SK-N-SH treated with all-trans-retinoic acid at 6 μM for 48 hours (cell line): Measurements from ENCODE around the gene NACC1.

Experiments used
- ATAC-seq: fragments of 200-7000 bp; cut with Tn5 transposase; 3 replicates; pipeline ENCODE4 v1.9.1; 2020; ENCODE audit warnings: mild to moderate bottlenecking, moderate library complexity
- ARNTL ChIP-seq: fragments of 450-650 bp; formaldehyde crosslinking; IDR thresholded peaks from 2 replicates; pipeline ENCODE4 v1.5.0; 2020; ENCODE audit warnings: low read depth, mild to moderate bottlenecking, moderate library complexity, borderline replicate concordance
- BACH2 ChIP-seq: fragments of 250-450 bp; sonication (Bioruptor Pico); IDR thresholded peaks from 2 replicates; pipeline ENCODE4 v1.9.0; 2021; ENCODE audit warnings: mild to moderate bottlenecking, borderline replicate concordance
- CSDC2 ChIP-seq: fragments of 250-450 bp; sonication (Bioruptor Pico); IDR thresholded peaks from 2 replicates; pipeline ENCODE4 v1.5.0; 2020; ENCODE audit warnings: mild to moderate bottlenecking, moderate library complexity
- ESRRG ChIP-seq: fragments of 250-450 bp; sonication (Bioruptor Pico); IDR thresholded peaks from 2 replicates; pipeline ENCODE4 v1.6.1; 2021; ENCODE audit warnings: mild to moderate bottlenecking
- ISL1 ChIP-seq: fragments of 250-450 bp; sonication (Bioruptor Pico); IDR thresholded peaks from 2 replicates; pipeline ENCODE4 v2.1.2; 2022; ENCODE audit warnings: mild to moderate bottlenecking, moderate library complexity
- RARB ChIP-seq: fragments of 250-450 bp; sonication (Bioruptor Pico); IDR thresholded peaks from 2 replicates; pipeline ENCODE4 v1.8.0; 2021; ENCODE audit warnings: mild to moderate bottlenecking, moderate library complexity
- SNAI2 ChIP-seq: fragments of 250-450 bp; sonication (Bioruptor Pico); IDR thresholded peaks from 2 replicates; pipeline ENCODE4 v1.5.0; 2020; ENCODE audit warnings: mild to moderate bottlenecking, moderate library complexity
- TCF4 ChIP-seq: fragments of 250-450 bp; sonication (Bioruptor Pico); IDR thresholded peaks from 2 replicates; pipeline ENCODE4 v1.8.0; 2021; ENCODE audit warnings: mild to moderate bottlenecking, moderate library complexity, borderline replicate concordance
- ZC3H10 ChIP-seq: fragments of 250-450 bp; sonication (Bioruptor Pico); IDR thresholded peaks from 2 replicates; pipeline ENCODE4 v1.5.1; 2021; ENCODE audit warnings: mild to moderate bottlenecking, moderate library complexity
- ZFP3 ChIP-seq: fragments of 250-450 bp; sonication (Bioruptor Pico); IDR thresholded peaks from 2 replicates; pipeline ENCODE4 v1.5.0; 2020; ENCODE audit warnings: mild to moderate bottlenecking, moderate library complexity
- ZNF565 ChIP-seq: fragments of 450-650 bp; formaldehyde crosslinking; conservative IDR thresholded peaks from 2 replicates; pipeline ENCODE4 v1.5.0; 2020; ENCODE audit warnings: low read depth, mild to moderate bottlenecking, moderate library complexity
- ZNF8 ChIP-seq: fragments of 450-650 bp; formaldehyde crosslinking; IDR thresholded peaks from 2 replicates; pipeline ENCODE4 v1.5.0; 2020; ENCODE audit warnings: mild to moderate bottlenecking, moderate library complexity
- TF ChIP-seq, protein P1 (sequence below): fragments of 250-450 bp; sonication (Bioruptor Pico); IDR thresholded peaks from 2 replicates; pipeline ENCODE4 v1.5.0; 2020; ENCODE audit warnings: mild to moderate bottlenecking, moderate library complexity
- TF ChIP-seq, protein P2 (sequence below): fragments of 250-450 bp; sonication (Bioruptor Pico); IDR thresholded peaks from 2 replicates; pipeline ENCODE4 v1.8.0; 2020; ENCODE audit warnings: mild to moderate bottlenecking, moderate library complexity, borderline replicate concordance
- TF ChIP-seq, protein P3 (sequence below): fragments of 250-450 bp; sonication (Bioruptor Pico); IDR thresholded peaks from 2 replicates; pipeline ENCODE4 v1.8.0; 2021; ENCODE audit warnings: low read depth, mild to moderate bottlenecking, moderate library complexity, borderline replicate concordance
- TF ChIP-seq, protein P4 (sequence below): fragments of 250-450 bp; sonication (Bioruptor Pico); IDR thresholded peaks from 2 replicates; pipeline ENCODE4 v1.5.1; 2021; ENCODE audit warnings: mild to moderate bottlenecking, moderate library complexity

The NACC1 gene

DNA sequence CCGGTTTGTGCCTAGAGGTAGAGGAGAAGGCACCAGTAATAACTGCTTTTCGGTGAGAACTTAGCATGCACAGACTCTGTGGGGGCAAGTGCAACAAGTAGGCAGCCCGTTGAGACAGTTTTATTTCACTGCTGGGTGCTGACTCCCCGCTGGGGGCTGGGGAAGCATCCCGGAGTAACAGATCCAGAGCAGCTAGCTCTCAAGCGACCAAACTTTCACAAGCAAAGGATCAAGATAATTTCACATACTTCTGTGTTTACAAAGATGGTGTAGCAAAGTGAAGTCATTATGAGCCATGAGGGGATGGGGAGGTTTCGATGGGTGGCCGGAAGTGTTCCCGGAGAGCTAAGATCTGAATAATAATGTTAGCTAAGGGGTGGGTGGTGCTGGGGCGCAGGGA lies 2.8 kb downstream of the NACC1 start:
- ATAC-seq: no peak
- TF ChIP-seq RARB (no peak), ZNF565 (CRISPR knock-in tag) (no peak), ZFP3 (no peak), TCF4 (CRISPR knock-in tag) (no peak), ZNF8 (CRISPR knock-in tag) (no peak), BACH2 (no peak), ESRRG (CRISPR knock-in tag) (no peak), SNAI2 (CRISPR knock-in tag) (no peak)
- TF ChIP-seq, protein P1, sequence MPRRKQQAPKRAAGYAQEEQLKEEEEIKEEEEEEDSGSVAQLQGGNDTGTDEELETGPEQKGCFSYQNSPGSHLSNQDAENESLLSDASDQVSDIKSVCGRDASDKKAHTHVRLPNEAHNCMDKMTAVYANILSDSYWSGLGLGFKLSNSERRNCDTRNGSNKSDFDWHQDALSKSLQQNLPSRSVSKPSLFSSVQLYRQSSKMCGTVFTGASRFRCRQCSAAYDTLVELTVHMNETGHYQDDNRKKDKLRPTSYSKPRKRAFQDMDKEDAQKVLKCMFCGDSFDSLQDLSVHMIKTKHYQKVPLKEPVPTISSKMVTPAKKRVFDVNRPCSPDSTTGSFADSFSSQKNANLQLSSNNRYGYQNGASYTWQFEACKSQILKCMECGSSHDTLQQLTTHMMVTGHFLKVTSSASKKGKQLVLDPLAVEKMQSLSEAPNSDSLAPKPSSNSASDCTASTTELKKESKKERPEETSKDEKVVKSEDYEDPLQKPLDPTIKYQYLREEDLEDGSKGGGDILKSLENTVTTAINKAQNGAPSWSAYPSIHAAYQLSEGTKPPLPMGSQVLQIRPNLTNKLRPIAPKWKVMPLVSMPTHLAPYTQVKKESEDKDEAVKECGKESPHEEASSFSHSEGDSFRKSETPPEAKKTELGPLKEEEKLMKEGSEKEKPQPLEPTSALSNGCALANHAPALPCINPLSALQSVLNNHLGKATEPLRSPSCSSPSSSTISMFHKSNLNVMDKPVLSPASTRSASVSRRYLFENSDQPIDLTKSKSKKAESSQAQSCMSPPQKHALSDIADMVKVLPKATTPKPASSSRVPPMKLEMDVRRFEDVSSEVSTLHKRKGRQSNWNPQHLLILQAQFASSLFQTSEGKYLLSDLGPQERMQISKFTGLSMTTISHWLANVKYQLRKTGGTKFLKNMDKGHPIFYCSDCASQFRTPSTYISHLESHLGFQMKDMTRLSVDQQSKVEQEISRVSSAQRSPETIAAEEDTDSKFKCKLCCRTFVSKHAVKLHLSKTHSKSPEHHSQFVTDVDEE: no peak
- TF ChIP-seq, protein P2, sequence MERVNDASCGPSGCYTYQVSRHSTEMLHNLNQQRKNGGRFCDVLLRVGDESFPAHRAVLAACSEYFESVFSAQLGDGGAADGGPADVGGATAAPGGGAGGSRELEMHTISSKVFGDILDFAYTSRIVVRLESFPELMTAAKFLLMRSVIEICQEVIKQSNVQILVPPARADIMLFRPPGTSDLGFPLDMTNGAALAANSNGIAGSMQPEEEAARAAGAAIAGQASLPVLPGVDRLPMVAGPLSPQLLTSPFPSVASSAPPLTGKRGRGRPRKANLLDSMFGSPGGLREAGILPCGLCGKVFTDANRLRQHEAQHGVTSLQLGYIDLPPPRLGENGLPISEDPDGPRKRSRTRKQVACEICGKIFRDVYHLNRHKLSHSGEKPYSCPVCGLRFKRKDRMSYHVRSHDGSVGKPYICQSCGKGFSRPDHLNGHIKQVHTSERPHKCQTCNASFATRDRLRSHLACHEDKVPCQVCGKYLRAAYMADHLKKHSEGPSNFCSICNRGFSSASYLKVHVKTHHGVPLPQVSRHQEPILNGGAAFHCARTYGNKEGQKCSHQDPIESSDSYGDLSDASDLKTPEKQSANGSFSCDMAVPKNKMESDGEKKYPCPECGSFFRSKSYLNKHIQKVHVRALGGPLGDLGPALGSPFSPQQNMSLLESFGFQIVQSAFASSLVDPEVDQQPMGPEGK: no peak
- TF ChIP-seq, protein P3, sequence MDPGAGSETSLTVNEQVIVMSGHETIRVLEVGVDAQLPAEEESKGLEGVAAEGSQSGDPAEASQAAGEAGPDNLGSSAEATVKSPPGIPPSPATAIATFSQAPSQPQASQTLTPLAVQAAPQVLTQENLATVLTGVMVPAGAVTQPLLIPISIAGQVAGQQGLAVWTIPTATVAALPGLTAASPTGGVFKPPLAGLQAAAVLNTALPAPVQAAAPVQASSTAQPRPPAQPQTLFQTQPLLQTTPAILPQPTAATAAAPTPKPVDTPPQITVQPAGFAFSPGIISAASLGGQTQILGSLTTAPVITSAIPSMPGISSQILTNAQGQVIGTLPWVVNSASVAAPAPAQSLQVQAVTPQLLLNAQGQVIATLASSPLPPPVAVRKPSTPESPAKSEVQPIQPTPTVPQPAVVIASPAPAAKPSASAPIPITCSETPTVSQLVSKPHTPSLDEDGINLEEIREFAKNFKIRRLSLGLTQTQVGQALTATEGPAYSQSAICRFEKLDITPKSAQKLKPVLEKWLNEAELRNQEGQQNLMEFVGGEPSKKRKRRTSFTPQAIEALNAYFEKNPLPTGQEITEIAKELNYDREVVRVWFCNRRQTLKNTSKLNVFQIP (CRISPR knock-in tag): no peak

DNA sequence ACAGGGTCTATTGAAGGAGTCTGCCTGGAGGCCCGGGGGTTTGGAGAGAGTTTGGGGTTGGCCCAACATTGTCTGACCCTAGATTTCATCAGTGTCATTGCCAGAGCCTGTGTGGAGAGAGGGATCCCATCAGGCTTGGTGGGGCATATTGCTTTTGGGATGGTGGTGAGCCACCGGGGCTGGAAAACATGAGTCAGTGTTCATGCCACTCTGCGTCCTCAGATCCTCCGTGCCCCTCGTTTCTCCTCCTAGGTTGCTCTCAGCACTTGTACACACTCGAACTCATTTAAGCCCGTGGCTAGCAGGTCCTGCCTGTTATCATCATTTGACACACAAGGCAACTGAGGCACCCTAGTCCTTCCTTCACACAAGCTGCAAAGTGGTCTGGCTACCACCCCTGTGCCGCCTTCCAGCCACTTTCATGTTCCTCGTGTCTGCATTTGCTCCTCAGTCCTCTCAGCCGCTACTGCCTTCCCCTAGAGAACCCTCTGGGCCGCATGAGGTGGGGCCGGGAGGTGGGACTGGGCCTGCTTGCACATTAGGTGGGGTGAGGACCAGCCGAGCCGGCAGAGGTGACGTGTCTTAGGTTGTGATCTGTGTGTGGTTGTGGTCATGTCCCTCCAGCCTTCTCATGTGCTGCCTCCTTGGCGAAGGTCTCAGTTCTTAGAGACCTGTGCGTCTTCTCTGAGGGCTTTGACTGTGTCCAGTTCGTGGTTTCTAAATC lies 3.6 kb downstream of the NACC1 start:
- no peak for ATAC-seq
- TF ChIP-seq ARNTL (CRISPR knock-in tag): no peak
- TF ChIP-seq ZC3H10 (CRISPR knock-in tag): no peak
- TF ChIP-seq ZNF8 (CRISPR knock-in tag): no peak
- TF ChIP-seq CSDC2: no peak
- TF ChIP-seq, protein P1: no peak
- no peak for TF ChIP-seq ISL1 (CRISPR knock-in tag)
- TF ChIP-seq, all 23 proteins: peak for 0

DNA sequence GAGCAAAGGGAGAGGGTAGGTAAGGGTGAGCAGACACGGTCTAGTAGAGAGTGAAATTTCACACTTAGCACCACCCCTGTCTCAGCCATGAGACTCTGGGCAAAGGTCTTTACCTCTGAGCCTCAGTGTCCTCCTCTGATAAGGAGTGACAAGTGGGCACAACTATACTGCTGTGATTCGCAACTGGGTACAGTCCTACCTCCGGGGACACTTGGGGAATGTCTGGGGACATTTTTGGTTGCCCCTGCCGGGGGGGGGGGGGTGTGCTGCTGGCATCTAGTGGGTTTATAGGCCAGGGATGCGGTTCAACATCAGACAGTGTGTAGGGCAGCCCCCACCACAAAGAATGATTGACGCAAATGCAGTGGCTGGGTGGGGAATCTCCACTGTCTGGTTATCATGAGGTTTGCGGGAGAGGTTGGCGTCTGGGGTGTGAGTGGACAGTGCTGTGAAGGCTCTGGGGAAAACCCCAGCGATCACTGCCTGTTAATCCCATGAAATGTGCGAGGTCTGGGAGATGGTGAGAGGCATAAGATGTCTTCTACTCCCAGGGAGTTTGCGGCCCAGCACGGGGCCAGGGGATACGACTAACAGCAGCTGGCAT lies 4.3 kb downstream of the NACC1 start:
- TF ChIP-seq, protein P4, sequence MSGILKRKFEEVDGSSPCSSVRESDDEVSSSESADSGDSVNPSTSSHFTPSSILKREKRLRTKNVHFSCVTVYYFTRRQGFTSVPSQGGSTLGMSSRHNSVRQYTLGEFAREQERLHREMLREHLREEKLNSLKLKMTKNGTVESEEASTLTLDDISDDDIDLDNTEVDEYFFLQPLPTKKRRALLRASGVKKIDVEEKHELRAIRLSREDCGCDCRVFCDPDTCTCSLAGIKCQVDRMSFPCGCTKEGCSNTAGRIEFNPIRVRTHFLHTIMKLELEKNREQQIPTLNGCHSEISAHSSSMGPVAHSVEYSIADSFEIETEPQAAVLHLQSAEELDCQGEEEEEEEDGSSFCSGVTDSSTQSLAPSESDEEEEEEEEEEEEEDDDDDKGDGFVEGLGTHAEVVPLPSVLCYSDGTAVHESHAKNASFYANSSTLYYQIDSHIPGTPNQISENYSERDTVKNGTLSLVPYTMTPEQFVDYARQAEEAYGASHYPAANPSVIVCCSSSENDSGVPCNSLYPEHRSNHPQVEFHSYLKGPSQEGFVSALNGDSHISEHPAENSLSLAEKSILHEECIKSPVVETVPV (CRISPR knock-in tag): no peak
- TF ChIP-seq ZNF565 (CRISPR knock-in tag): no peak
- no peak for TF ChIP-seq ZC3H10 (CRISPR knock-in tag)
- TF ChIP-seq ESRRG (CRISPR knock-in tag): no peak
- TF ChIP-seq ZNF8 (CRISPR knock-in tag): no peak
- no peak for TF ChIP-seq RARB
- ATAC-seq: no peak
